Calu3 (cell line): ENCODE results near the gene ELMO1. TPM values are rescaled to one million over a fixed set of nuclear protein-coding genes. Genes with fewer than 3 reads are reported as not detected.

Experiments used
- BruUV-seq: library from RNA; stranded (reverse); fragments of 400-500 nt; replicated peaks from 2 replicates; lab custom pipeline; 2021; lab: Mats Ljungman, UMichigan
- CTCF ChIA-PET: fragments of 300-600 bp; sonication (Branson Sonifier 250); formaldehyde crosslinking; loops from one replicate; lab custom pipeline; 2022; ENCODE audit warnings: antibody characterized with exemption; lab: Charles Lee
- DNase-seq: peaks from one replicate; pipeline ENCODE4 v3.0.0; 2022
- H3K27ac Mint-ChIP-seq: one replicate; pipeline ENCODE4 v1.8.0; 2022; ENCODE audit warnings: mixed read lengths; ENCODE audit not compliant: unreplicated experiment
- H3K27me3 Mint-ChIP-seq: one replicate; pipeline ENCODE4 v1.8.0; 2022; ENCODE audit warnings: mixed read lengths; ENCODE audit not compliant: unreplicated experiment
- H3K36me3 Mint-ChIP-seq: one replicate; pipeline ENCODE4 v1.8.0; 2022; ENCODE audit warnings: mild to moderate bottlenecking, moderate library complexity, mixed read lengths; ENCODE audit not compliant: insufficient read depth, unreplicated experiment
- H3K4me1 Mint-ChIP-seq: one replicate; pipeline ENCODE4 v1.8.0; 2022; ENCODE audit warnings: mild to moderate bottlenecking, low read depth, mixed read lengths; ENCODE audit not compliant: unreplicated experiment
- H3K4me3 Mint-ChIP-seq: one replicate; pipeline ENCODE4 v1.8.0; 2022; ENCODE audit warnings: mild to moderate bottlenecking, low read depth, moderate library complexity, mixed read lengths; ENCODE audit not compliant: unreplicated experiment
- H3K9me3 Mint-ChIP-seq: one replicate; pipeline ENCODE4 v1.8.0; 2022; ENCODE audit warnings: low read depth, mixed read lengths; ENCODE audit not compliant: unreplicated experiment
- CTCF ChIP-seq: fragments of 200-600 bp; IDR thresholded peaks from one replicate; pipeline ENCODE4 v1.8.0; 2022; ENCODE audit warnings: antibody characterized with exemption; ENCODE audit not compliant: unreplicated experiment
- intact Hi-C: fragments of 100-400 bp; cut with micrococcal nuclease; formaldehyde crosslinking; loops from one replicate; pipeline ENCODE4 v1.10.0; 2022; ENCODE audit not compliant: unreplicated experiment
- total RNA-seq: library from RNA; stranded (reverse); gene quantifications from 2 replicates; pipeline ENCODE4 v1.2.3, GENCODE V29; 2022

Gene ELMO1
- total RNA-seq, 1 experiment from 2014 or later: not detected

- CTCF ChIA-PET: interaction anchor here (0.5 to 1.3 kb wide), 3 partner anchors 9 to 174 kb away, joined by 3 to 4 read pairs (median 3); no protein-coding TSS in a partner anchor
- no peaks in the 10 kb centered on the region for H3K4me1 Mint-ChIP-seq
- H3K9me3 Mint-ChIP-seq: no peaks in the 10 kb centered on the region
- no peak overlapping the region for H3K4me3 Mint-ChIP-seq
- H3K36me3 Mint-ChIP-seq: no peaks in the 10 kb centered on the region
- H3K27me3 Mint-ChIP-seq: peaks cover 7% of the 10 kb centered on the region
- DNase-seq: no peak
- BruUV-seq: no TSS peak
- intact Hi-C loops: no loop called here
- no peak for TF ChIP-seq CTCF
- no peak overlapping the region for H3K27ac Mint-ChIP-seq
Observed at GRCh38 chr7:37007691-37008090, 441.0 kb downstream of the ELMO1 start.

- Mint-ChIP-seq H3K9me3 (no peaks in the 10 kb centered on the region), H3K27me3 (peaks cover 8% of the 10 kb centered on the region), H3K27ac (no peak overlapping the region), H3K36me3 (no peaks in the 10 kb centered on the region), H3K4me1 (no peaks in the 10 kb centered on the region), H3K4me3 (no peak overlapping the region)
- TF ChIP-seq CTCF: no peak
- DNase-seq: no peak
- CTCF ChIA-PET: interaction anchor here (0.9 kb wide), 1 partner anchor 9 kb away, joined by 4 read pairs; no protein-coding TSS in a partner anchor
- no TSS peak for BruUV-seq
- intact Hi-C loops: no loop called here
Observed at GRCh38 chr7:37007268-37007667, 441.4 kb downstream of the ELMO1 start.

GRCh38 chr7:37006764-37007163 is 441.9 kb downstream of the ELMO1 start:
- no peaks in the 10 kb centered on the region for H3K4me1 Mint-ChIP-seq
- CTCF ChIA-PET: interaction anchor here (0.9 kb wide), 1 partner anchor 9 kb away, joined by 4 read pairs; no protein-coding TSS in a partner anchor

GRCh38 chr7:37000511-37000910 is 448.2 kb downstream of the ELMO1 start:
- no peak overlapping the region for H3K4me3 Mint-ChIP-seq
- DNase-seq: no peak
- no peaks in the 10 kb centered on the region for H3K4me1 Mint-ChIP-seq
- peaks cover 15% of the 10 kb centered on the region for H3K27me3 Mint-ChIP-seq
- peaks cover 4% of the 10 kb centered on the region for H3K9me3 Mint-ChIP-seq
- no TSS peak for BruUV-seq
- no peak overlapping the region for H3K27ac Mint-ChIP-seq
- intact Hi-C loops: no loop called here
- TF ChIP-seq CTCF: no peak
- H3K36me3 Mint-ChIP-seq: no peaks in the 10 kb centered on the region
- CTCF ChIA-PET: no interaction called here

More at GRCh38 chr7:37006764-37007163, 441.9 kb downstream of the ELMO1 start:
- Mint-ChIP-seq H3K27me3 (peaks cover 9% of the 10 kb centered on the region), H3K4me3 (no peak overlapping the region), H3K9me3 (no peaks in the 10 kb centered on the region), H3K36me3 (no peaks in the 10 kb centered on the region), H3K27ac (no peak overlapping the region)
- no peak for TF ChIP-seq CTCF
- intact Hi-C loops: no loop called here
- BruUV-seq: no TSS peak
- DNase-seq: no peak
